Inflammatory macrophage (primary cell): Measurements from ENCODE around the gene PTGES2.
"Not testable (repeated sequence)": the region's sequence is repeated elsewhere in the genome, so short reads cannot be mapped to it uniquely, and the experiment has no call there.

Experiments used
- DNase-seq, 2 donors: peaks; one replicate each; pipeline ENCODE4 v3.0.0-alpha.2; 2020 to 2022

The PTGES2 gene

GRCh38 chr9:128136816-128137793, 9.6 kb upstream of the PTGES2 start:
- DNase-seq: no peak

- DNase-seq: not testable (repeated sequence)
Measured at GRCh38 chr9:128135561-128135960, 8.0 kb upstream of the PTGES2 start.

- peak in 1 of 2 donors; percentile 8 for DNase-seq
Measured at GRCh38 chr9:128132139-128132538, 4.6 kb upstream of the PTGES2 start.

GRCh38 chr9:128131346-128131745, 3.8 kb upstream of the PTGES2 start:
- DNase-seq: not testable (repeated sequence)

GRCh38 chr9:128130651-128131050, 3.1 kb upstream of the PTGES2 start:
- DNase-seq: not testable (repeated sequence)

GRCh38 chr9:128129976-128130590, 2.6 kb upstream of the PTGES2 start:
- DNase-seq: not testable (repeated sequence)

GRCh38 chr9:128128836-128129590, 1.5 kb upstream of the PTGES2 start:
- no peak for DNase-seq

GRCh38 chr9:128127990-128128835, 684 bp upstream of the PTGES2 start:
- DNase-seq: peak; percentile 80 to 87

- DNase-seq: no peak
Measured at GRCh38 chr9:128125580-128126354, 1.8 kb downstream of the PTGES2 start.

GRCh38 chr9:128124873-128125579, 2.5 kb downstream of the PTGES2 start:
- DNase-seq: peak; percentile 61 to 77

GRCh38 chr9:128124451-128124850, 3.1 kb downstream of the PTGES2 start:
- DNase-seq: no peak

- no peak for DNase-seq
Measured at GRCh38 chr9:128123451-128124080, 4.0 kb downstream of the PTGES2 start.

- DNase-seq: no peak
Measured at GRCh38 chr9:128122809-128123175, 4.7 kb downstream of the PTGES2 start.

GRCh38 chr9:128121924-128122808, 5.4 kb downstream of the PTGES2 start:
- no peak for DNase-seq

GRCh38 chr9:128121466-128121810, 6.1 kb downstream of the PTGES2 start:
- DNase-seq: no peak

GRCh38 chr9:128120741-128121465, 6.6 kb downstream of the PTGES2 start:
- DNase-seq: no peak

- DNase-seq: no peak
Measured at GRCh38 chr9:128120061-128120740, 7.3 kb downstream of the PTGES2 start.
